Measurements from ENCODE around the gene KIF18B. TPM values are rescaled to one million over a fixed set of nuclear protein-coding genes. Genes with fewer than 3 reads are reported as not detected.

Gene KIF18B
- 100 to 1,000 TPM in 1 of 2 donors, 10 to 100 TPM in 1; 26.5 to 100 TPM for total RNA-seq

GRCh38 chr17:44947461-44948314 lies at the start of gene KIF18B:
KIF18B (minus strand) TSS chr17:44947773; CDS start chr17:44936344, 11,429 bp downstream.
- Mint-ChIP-seq H3K27me3 (no peaks in the 10 kb centered on the region), H3K4me1 (ENCODE audit: low read depth in 2 of 2) (peaks cover 9 to 15% of the 10 kb centered on the region in 2 donors), H3K4me3 (peak within 1 kb of the TSS; percentile 92), H3K9me3 (no peaks in the 10 kb centered on the region), H3K27ac (peak within 1 kb of the TSS; percentile 76 to 90), H3K36me3 (peaks cover 5% of the 10 kb centered on the region)
- peak; percentile 96 to 97 for ATAC-seq
- DNase-seq (ENCODE audit: low spot score) = peak; percentile 93

GRCh38 chr17:44996304-44996703 lies 48.7 kb upstream of the KIF18B start:
- DNase-seq (ENCODE audit: low spot score) (no peak), ATAC-seq (no peak)
- Mint-ChIP-seq H3K9me3 (no peaks in the 10 kb centered on the region), H3K27ac (no peak overlapping the region), H3K36me3 (no peaks in the 10 kb centered on the region), H3K4me1 (ENCODE audit: low read depth in 2 of 2) (no peaks in the 10 kb centered on the region), H3K4me3 (no peak overlapping the region), H3K27me3 (peaks cover 9 to 19% of the 10 kb centered on the region in 2 donors)

DNA sequence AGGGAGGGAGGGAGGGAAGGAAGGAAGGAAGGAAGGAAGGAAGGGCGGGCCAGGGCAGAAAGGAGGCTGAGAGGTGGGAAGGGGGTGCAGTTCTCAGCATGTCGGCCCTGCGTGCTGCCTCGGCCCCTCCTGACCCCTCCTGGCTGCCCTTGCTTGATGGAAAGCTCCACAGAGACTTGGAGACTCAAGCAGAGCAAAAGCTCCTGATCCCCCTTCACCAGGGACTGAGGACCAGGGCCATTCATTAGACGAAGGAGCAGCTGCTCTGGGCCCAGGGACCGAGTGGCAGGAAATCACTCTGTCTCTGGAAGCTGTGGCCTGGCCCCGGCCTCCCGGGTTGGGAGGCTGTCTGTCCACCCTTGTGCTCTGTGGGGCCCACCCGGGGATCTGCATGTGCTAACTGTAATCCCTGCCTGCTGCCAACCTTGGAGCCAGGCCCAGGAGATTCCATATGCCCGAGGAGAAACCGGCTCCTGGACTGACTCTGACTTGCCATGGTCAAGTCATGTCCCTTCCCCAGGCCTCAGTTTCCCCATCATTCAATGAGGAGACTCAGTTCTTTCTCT lies 47.9 kb upstream of the KIF18B start:
- Mint-ChIP-seq H3K4me3 (no peak overlapping the region), H3K27me3 (peaks cover 9 to 17% of the 10 kb centered on the region in 2 donors), H3K9me3 (no peaks in the 10 kb centered on the region), H3K27ac (no peak overlapping the region), H3K4me1 (ENCODE audit: low read depth in 2 of 2) (no peaks in the 10 kb centered on the region), H3K36me3 (no peaks in the 10 kb centered on the region)
- no peak for ATAC-seq
- DNase-seq (ENCODE audit: low spot score) = no peak

DNA sequence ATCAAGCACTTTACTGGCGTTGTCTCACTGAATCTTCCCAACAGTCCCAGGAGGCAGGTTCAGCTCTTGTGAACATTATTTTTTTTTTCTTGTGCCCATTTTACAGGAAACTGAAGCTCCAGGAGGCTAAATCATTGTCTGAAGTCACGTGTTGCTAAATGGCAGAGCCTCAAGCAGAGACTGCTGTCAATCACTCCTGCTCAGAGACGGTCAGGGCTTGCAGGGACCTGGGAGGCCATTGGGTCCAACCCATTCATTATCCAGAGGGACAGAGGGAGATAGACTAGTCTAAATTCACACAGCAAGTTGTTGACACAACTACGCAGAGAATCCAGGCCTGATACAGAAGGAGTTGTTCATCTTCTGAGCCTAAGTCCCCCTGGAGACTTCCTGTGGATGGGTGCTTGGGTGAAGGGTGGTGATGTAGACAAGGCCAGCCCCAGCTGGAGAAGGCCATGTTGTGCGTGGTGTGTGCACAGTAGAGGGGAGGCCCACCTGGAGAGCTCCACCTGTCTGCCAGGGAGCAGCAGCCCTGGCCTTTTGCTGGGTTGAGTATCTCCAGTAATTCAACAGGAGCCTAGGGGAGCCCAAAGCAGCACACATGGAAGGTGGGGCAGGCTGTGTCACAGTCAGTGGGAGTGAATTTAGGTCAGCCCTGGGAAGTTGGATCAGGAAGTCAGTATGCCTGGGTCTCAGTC lies 44.8 kb upstream of the KIF18B start:
- Mint-ChIP-seq H3K9me3 (no peaks in the 10 kb centered on the region), H3K36me3 (no peaks in the 10 kb centered on the region), H3K4me3 (no peak overlapping the region), H3K4me1 (ENCODE audit: low read depth in 2 of 2) (no peaks in the 10 kb centered on the region), H3K27ac (no peak overlapping the region), H3K27me3 (peaks cover 22% of the 10 kb centered on the region in 2 donors)
- ATAC-seq (no peak), DNase-seq (ENCODE audit: low spot score) (no peak)

GRCh38 chr17:44990994-44991393 lies 43.4 kb upstream of the KIF18B start:
- Mint-ChIP-seq H3K27ac (no peak overlapping the region), H3K9me3 (no peaks in the 10 kb centered on the region), H3K4me1 (ENCODE audit: low read depth in 2 of 2) (no peaks in the 10 kb centered on the region), H3K36me3 (no peaks in the 10 kb centered on the region), H3K27me3 (peaks cover 13 to 19% of the 10 kb centered on the region in 2 donors), H3K4me3 (no peak overlapping the region)
- no peak for DNase-seq (ENCODE audit: low spot score)
- ATAC-seq = no peak

DNA sequence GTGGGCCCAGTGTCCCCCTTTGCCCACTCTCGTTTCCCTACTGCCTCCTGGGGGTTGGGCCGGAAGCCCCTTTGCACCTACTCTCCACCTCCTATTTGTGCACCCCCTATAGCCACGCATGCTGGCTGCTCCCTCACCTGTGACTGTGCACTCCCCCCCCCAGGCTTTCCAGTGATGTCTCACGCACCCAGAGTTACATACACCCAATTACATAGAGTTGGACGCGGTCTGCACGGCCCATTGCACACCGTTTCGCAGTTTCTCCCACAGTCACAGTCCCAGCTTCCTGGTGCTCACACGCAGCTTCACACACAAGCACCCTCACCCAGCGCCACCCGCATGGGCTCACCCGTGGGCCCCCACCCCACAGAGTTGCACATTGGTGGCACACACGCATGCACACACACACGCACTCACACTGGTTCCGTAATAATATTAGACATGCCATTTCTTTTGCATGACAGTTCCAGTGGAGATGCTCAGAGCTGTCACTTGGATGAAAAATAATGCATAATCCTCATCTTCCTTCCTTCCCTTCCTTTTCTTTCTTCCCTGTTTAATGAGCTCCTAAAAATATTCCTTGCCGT lies 42.1 kb upstream of the KIF18B start:
- no peaks in the 10 kb centered on the region for H3K9me3 Mint-ChIP-seq
- no peak for ATAC-seq
- H3K27me3 Mint-ChIP-seq = peaks cover 13 to 19% of the 10 kb centered on the region in 2 donors

GRCh38 chr17:44988044-44988942 lies 40.7 kb upstream of the KIF18B start:
- Mint-ChIP-seq H3K4me1 (ENCODE audit: low read depth in 2 of 2) (no peaks in the 10 kb centered on the region), H3K27me3 (peaks cover 13 to 19% of the 10 kb centered on the region in 2 donors), H3K4me3 (no peak overlapping the region), H3K36me3 (no peaks in the 10 kb centered on the region), H3K27ac (no peak overlapping the region), H3K9me3 (no peaks in the 10 kb centered on the region)
- no peak for DNase-seq (ENCODE audit: low spot score)
- no peak for ATAC-seq

More for the DNA sequence above, 42.1 kb upstream of the KIF18B start:
- H3K4me1 Mint-ChIP-seq (ENCODE audit: low read depth in 2 of 2) = no peaks in the 10 kb centered on the region
- H3K4me3 Mint-ChIP-seq = no peak overlapping the region
- DNase-seq (ENCODE audit: low spot score) = no peak
- H3K27ac Mint-ChIP-seq = no peak overlapping the region
- no peaks in the 10 kb centered on the region for H3K36me3 Mint-ChIP-seq

GRCh38 chr17:44983563-44983962 lies 36.0 kb upstream of the KIF18B start:
- Mint-ChIP-seq H3K27me3 (peaks cover 21 to 27% of the 10 kb centered on the region in 2 donors), H3K4me1 (ENCODE audit: low read depth in 2 of 2) (no peaks in the 10 kb centered on the region), H3K27ac (no peak overlapping the region), H3K9me3 (no peaks in the 10 kb centered on the region), H3K4me3 (no peak overlapping the region), H3K36me3 (no peaks in the 10 kb centered on the region)
- ATAC-seq (no peak), DNase-seq (ENCODE audit: low spot score) (no peak)

- H3K27me3 Mint-ChIP-seq = peaks cover 16 to 27% of the 10 kb centered on the region in 2 donors
- no peak overlapping the region for H3K4me3 Mint-ChIP-seq
- ATAC-seq (no peak), DNase-seq (ENCODE audit: low spot score) (no peak)
- H3K36me3 Mint-ChIP-seq = no peaks in the 10 kb centered on the region
- H3K27ac Mint-ChIP-seq = no peak overlapping the region
- H3K4me1 Mint-ChIP-seq (ENCODE audit: low read depth in 2 of 2) = no peaks in the 10 kb centered on the region
- H3K9me3 Mint-ChIP-seq = no peaks in the 10 kb centered on the region
Observed at GRCh38 chr17:44982113-44982702, 34.6 kb upstream of the KIF18B start.

GRCh38 chr17:44981221-44981968 lies 33.8 kb upstream of the KIF18B start:
- Mint-ChIP-seq H3K36me3 (no peaks in the 10 kb centered on the region), H3K9me3 (no peaks in the 10 kb centered on the region), H3K27ac (no peak overlapping the region), H3K4me3 (no peak overlapping the region), H3K4me1 (ENCODE audit: low read depth in 2 of 2) (no peaks in the 10 kb centered on the region), H3K27me3 (peaks cover 14 to 27% of the 10 kb centered on the region in 2 donors)
- DNase-seq (ENCODE audit: low spot score) (no peak), ATAC-seq (no peak)

DNA sequence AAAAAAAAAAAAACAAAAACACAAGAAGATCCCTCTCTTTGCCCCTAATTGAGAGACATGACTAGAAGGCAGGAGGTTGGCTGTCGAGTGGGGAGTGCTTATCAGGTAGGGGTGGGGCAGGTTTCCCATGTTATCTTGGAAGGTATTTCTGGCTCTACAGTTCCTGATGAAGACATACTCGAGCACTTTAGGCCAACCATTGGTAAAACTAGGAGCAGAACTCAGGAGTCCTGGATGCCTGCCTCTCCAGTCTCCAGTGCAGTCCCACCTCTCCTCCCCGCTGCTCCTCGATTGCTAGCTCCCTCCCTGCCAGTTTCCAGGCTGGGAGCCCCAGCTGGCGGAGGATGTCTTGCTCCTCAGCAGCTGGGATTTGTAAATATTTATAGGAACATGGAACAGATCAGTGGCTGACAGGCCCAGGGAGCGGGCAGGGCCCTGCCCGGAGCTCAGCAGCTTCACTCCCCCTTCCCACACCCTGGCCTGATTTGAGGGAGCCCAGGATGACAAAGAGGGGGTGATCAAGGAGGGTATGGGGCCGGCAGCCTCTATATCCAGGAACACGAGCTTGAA lies 31.9 kb upstream of the KIF18B start:
- ATAC-seq (no peak), DNase-seq (ENCODE audit: low spot score) (no peak)
- peaks cover 22 to 33% of the 10 kb centered on the region in 2 donors for H3K27me3 Mint-ChIP-seq
- H3K36me3 Mint-ChIP-seq = no peaks in the 10 kb centered on the region
- H3K4me3 Mint-ChIP-seq = no peak overlapping the region
- no peak overlapping the region for H3K27ac Mint-ChIP-seq
- H3K9me3 Mint-ChIP-seq = no peaks in the 10 kb centered on the region
- no peaks in the 10 kb centered on the region for H3K4me1 Mint-ChIP-seq (ENCODE audit: low read depth in 2 of 2)

GRCh38 chr17:44978807-44979206 lies 31.2 kb upstream of the KIF18B start:
- Mint-ChIP-seq H3K36me3 (no peaks in the 10 kb centered on the region), H3K4me3 (no peak overlapping the region), H3K4me1 (ENCODE audit: low read depth in 2 of 2) (no peaks in the 10 kb centered on the region), H3K27me3 (peaks cover 25 to 40% of the 10 kb centered on the region in 2 donors), H3K9me3 (no peaks in the 10 kb centered on the region), H3K27ac (no peak overlapping the region)
- no peak for ATAC-seq
- no peak for DNase-seq (ENCODE audit: low spot score)

Data from natural killer cell treated with Interleukin-12 subunit alpha and Interleukin-12 subunit beta and Interleukin-15 and Interleukin-18, amount 100 ng/mL, for 72 hours (primary cell).